ENCODE data around the gene RHOC. TPM values are rescaled to one million over a fixed set of nuclear protein-coding genes. Genes with fewer than 3 reads are reported as not detected.

The RHOC gene
- polyA plus RNA-seq, 12 donors, result 256 to 396 (median 290) TPM; not detected in 1

Other genes with a start within 250 kb of the RHOC start
- 10 to 100 TPM in 1 of 12 donors, 1 to 10 TPM in 10, not detected in 1; 3.3 to 13.9 (median 4.1) TPM for gene WNT2B, start 198.2 kb downstream of the RHOC start, polyA plus RNA-seq (ENCODE audit: insufficient read length in 12 of 12)
- gene ST7L, start 88.0 kb downstream of the RHOC start, polyA plus RNA-seq (ENCODE audit: insufficient read length in 12 of 12), result 10 to 100 TPM in 11 of 12 donors, not detected in 1; 14.3 to 25.3 (median 18.7) TPM
- 100 to 1,000 TPM in 5 of 12 donors, 10 to 100 TPM in 7; 61.4 to 947 (median 94.0) TPM for gene CAPZA1, start 87.3 kb downstream of the RHOC start, polyA plus RNA-seq (ENCODE audit: insufficient read length in 12 of 12)
- 10 to 100 TPM in 11 of 12 donors, not detected in 1; 44.6 to 98.3 (median 50.6) TPM for gene MOV10, start 32.5 kb downstream of the RHOC start, polyA plus RNA-seq (ENCODE audit: insufficient read length in 12 of 12)
- gene PPM1J, start 8.2 kb upstream of the RHOC start, polyA plus RNA-seq (ENCODE audit: insufficient read length in 12 of 12), result 1 to 10 TPM in 10 of 12 donors, not detected in 2; 1.4 to 3.7 (median 2.7) TPM
- gene SLC16A1, start 249.1 kb upstream of the RHOC start, polyA plus RNA-seq (ENCODE audit: insufficient read length in 12 of 12), result 100 to 1,000 TPM in 1 of 12 donors, 10 to 100 TPM in 11; 29.9 to 180 (median 44.5) TPM

All from muscle of arm (tissue), 12 donors.